Smooth muscle cell (in vitro differentiated cells): ENCODE results near the gene TPRKB. TPM values are rescaled to one million over a fixed set of nuclear protein-coding genes. Genes with fewer than 3 reads are reported as not detected.
"Not testable (repeated sequence)": the region's sequence is repeated elsewhere in the genome, so short reads cannot be mapped to it uniquely, and the experiment has no call there.

Source experiments
- DNase-seq: peaks from one replicate; lab custom pipeline; 2025; ENCODE audit not compliant: unreplicated experiment; lab: John Stamatoyannopoulos, UW
- H2AFZ ChIP-seq: fragments of 200-600 bp; sonication (generic); 2 replicates; pipeline ENCODE4 v1.6.0; 2016; ENCODE audit warnings: antibody characterized with exemption, low read depth, mild to moderate bottlenecking
- H3F3A ChIP-seq: fragments of 200-600 bp; sonication (generic); 2 replicates; pipeline ENCODE4 v1.6.0; 2017; ENCODE audit warnings: antibody characterized with exemption, low read depth
- H3K27ac ChIP-seq: fragments of 200-600 bp; sonication (generic); 2 replicates; pipeline ENCODE4 v1.5.1; 2016; ENCODE audit warnings: low read depth, mild to moderate bottlenecking
- H3K27me3 ChIP-seq: fragments of 200-600 bp; sonication (generic); 2 replicates; pipeline ENCODE4 v1.6.1; 2016; ENCODE audit warnings: low read depth, mild to moderate bottlenecking
- H3K36me3 ChIP-seq: fragments of 200-600 bp; sonication (generic); 2 replicates; pipeline ENCODE4 v1.5.1; 2016; ENCODE audit warnings: low read depth
- H3K4me1 ChIP-seq: fragments of 200-600 bp; sonication (generic); 2 replicates; pipeline ENCODE4 v1.5.1; 2016; ENCODE audit warnings: low read depth
- H3K4me2 ChIP-seq: fragments of 200-600 bp; sonication (generic); 2 replicates; pipeline ENCODE4 v1.6.0; 2016; ENCODE audit warnings: mild to moderate bottlenecking
- H3K4me3 ChIP-seq: fragments of 200-600 bp; sonication (generic); 2 replicates; pipeline ENCODE4 v1.5.1; 2016; ENCODE audit warnings: mild to moderate bottlenecking
- H3K79me2 ChIP-seq: fragments of 200-600 bp; sonication (generic); 2 replicates; pipeline ENCODE4 v1.6.0; 2016; ENCODE audit warnings: low read depth, mild to moderate bottlenecking
- H3K9ac ChIP-seq: fragments of 200-600 bp; sonication (generic); 2 replicates; pipeline ENCODE4 v1.6.0; 2016; ENCODE audit warnings: low read depth
- H3K9me3 ChIP-seq: fragments of 200-600 bp; sonication (generic); replicated peaks from 2 replicates; pipeline ENCODE4 v1.5.1; 2016; ENCODE audit warnings: low read depth
- H4K20me1 ChIP-seq: fragments of 200-600 bp; sonication (generic); 2 replicates; pipeline ENCODE4 v1.6.0; 2016; ENCODE audit warnings: low read depth
- CTCF ChIP-seq: fragments of 200-600 bp; sonication (generic); IDR thresholded peaks from 2 replicates; pipeline ENCODE4 v1.5.1; 2017; ENCODE audit warnings: borderline replicate concordance, mild to moderate bottlenecking, antibody characterized with exemption; ENCODE audit not compliant: insufficient read depth, poor library complexity, severe bottlenecking
- WGBS: methylation state at CpG from one replicate; pipeline ENCODE4 v1.1.7; 2016; ENCODE audit warnings: low lambda C conversion rate; 5-methylcytosine and 5-hydroxymethylcytosine counted together
- polyA plus RNA-seq: library from polyadenylated mRNA; unstranded; fragments of >200 nt; fragmentation: Nextera tagmentation; extraction: Ambion mirVana; gene quantifications from 2 replicates; pipeline ENCODE4 v1.2.1, GENCODE V29; 2016
- total RNA-seq: library from RNA; depleted of rRNA; stranded (reverse); fragments of >200 nt; gene quantifications from 2 replicates; pipeline ENCODE4 v1.2.3, GENCODE V29; 2014

The TPRKB gene
- total RNA-seq: 62.3 and 70.0 TPM in 2 replicates
- 48.9 and 53.1 TPM in 2 replicates for polyA plus RNA-seq

- Histone ChIP-seq H2AFZ (peak within 1 kb of the TSS; percentile 84), H3K4me3 (peak within 1 kb of the TSS; percentile 90), H3K9me3 (no peaks in the 10 kb centered on the region), H3K27me3 (no peaks in the 10 kb centered on the region), H4K20me1 (no peaks in the 10 kb centered on the region), H3K79me2 (peaks cover 13% of the 10 kb centered on the region), H3K4me1 (peaks cover 9% of the 10 kb centered on the region), H3K27ac (peak within 1 kb of the TSS; percentile 49), H3F3A (no peaks in the 10 kb centered on the region), H3K4me2 (peak within 1 kb of the TSS; percentile 97), H3K36me3 (no peaks in the 10 kb centered on the region), H3K9ac (peak within 1 kb of the TSS; percentile 73)
- WGBS: 6% methylated on average over 49 of the region's 49 CpGs
- DNase-seq: peak; percentile 42
- TF ChIP-seq CTCF: no peak
Measured at GRCh38 chr2:73736855-73737779, at the start of gene TPRKB. TPRKB (minus strand) TSS chr2:73737345; CDS start chr2:73734569, 2,776 bp downstream.

GRCh38 chr2:73783883-73784282 is 46.7 kb upstream of the TPRKB start, which contains the start of gene C2orf78:
C2orf78 (plus strand) TSS chr2:73784183; CDS start chr2:73784310, 127 bp downstream.
- 79% methylated on average over 3 of the region's 3 CpGs for WGBS
- H3K9ac ChIP-seq: not testable (repeated sequence)

GRCh38 chr2:73783402-73783801 is 46.3 kb upstream of the TPRKB start:
- not testable (repeated sequence) for H3K4me3 ChIP-seq, H3F3A ChIP-seq, H3K27ac ChIP-seq, H2AFZ ChIP-seq, H3K27me3 ChIP-seq, H3K4me2 ChIP-seq, H3K4me1 ChIP-seq, DNase-seq, H3K36me3 ChIP-seq, H4K20me1 ChIP-seq, H3K9me3 ChIP-seq, H3K9ac ChIP-seq
- H3K79me2 ChIP-seq: peaks cover 15% of the 10 kb centered on the region
- WGBS: 77% methylated on average over 15 of the region's 15 CpGs

More at GRCh38 chr2:73783883-73784282, 46.7 kb upstream of the TPRKB start, which contains the start of gene C2orf78:
- H3F3A ChIP-seq, H3K36me3 ChIP-seq, H3K27ac ChIP-seq, H3K79me2 ChIP-seq, H3K4me3 ChIP-seq, H3K4me2 ChIP-seq, H3K27me3 ChIP-seq, H3K9me3 ChIP-seq, H2AFZ ChIP-seq, H4K20me1 ChIP-seq, DNase-seq, H3K4me1 ChIP-seq: not testable (repeated sequence)

GRCh38 chr2:73780237-73780582 is 43.1 kb upstream of the TPRKB start:
- Histone ChIP-seq H3K4me2 (peak overlapping the region; percentile 92), H4K20me1 (peaks cover 17% of the 10 kb centered on the region), H3K4me1 (peaks cover 21% of the 10 kb centered on the region), H3K27ac (no peak overlapping the region), H3K79me2 (peaks cover 35% of the 10 kb centered on the region), H3F3A (peaks cover 3% of the 10 kb centered on the region), H2AFZ (peak overlapping the region; percentile 91), H3K9ac (no peak overlapping the region), H3K27me3 (no peaks in the 10 kb centered on the region), H3K9me3 (no peaks in the 10 kb centered on the region), H3K4me3 (peak overlapping the region; percentile 74), H3K36me3 (no peaks in the 10 kb centered on the region)
- WGBS: 7% methylated on average over 7 of the region's 7 CpGs
- no peak for DNase-seq
- no peak for TF ChIP-seq CTCF
